Central memory CD4-positive, alpha-beta T cell (primary cell): ENCODE results near the gene DOCK8.
A peak's percentile ranks its signal among the peaks of the same experiment; 100 is the strongest.

ENCODE experiments used
- DNase-seq: peaks from one replicate; pipeline ENCODE4 v3.0.0; 2022

The DOCK8 gene

DNA sequence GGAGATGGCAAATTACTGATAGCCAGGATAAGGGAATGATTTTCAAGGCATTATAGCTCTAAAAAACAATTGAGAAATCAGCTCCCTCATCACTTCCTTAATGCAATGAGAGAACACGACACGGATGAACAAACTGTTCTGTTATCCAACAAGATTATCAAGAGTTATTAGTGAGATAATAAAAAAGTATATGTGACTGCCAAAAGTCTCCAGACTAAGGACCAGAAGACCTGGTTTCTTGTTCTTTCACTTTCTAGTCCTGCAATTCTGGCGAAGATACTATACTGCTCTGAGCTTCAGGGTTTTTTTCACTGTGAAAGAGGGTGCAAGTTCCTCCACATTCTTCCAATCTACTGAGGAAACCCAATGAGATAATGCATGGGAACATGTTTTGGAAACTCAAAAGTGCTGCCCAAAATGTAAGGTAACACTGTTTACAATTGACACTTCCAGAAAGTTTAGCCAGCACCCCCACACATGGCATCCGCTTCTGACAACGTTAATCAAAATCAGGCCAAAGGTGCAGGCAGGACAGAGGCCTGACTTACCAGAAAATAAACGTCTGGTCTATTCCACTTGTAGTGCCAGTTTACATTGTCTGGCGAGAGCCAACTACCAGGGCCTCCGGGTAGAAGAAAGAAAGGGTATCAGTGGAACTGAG, 254.2 kb downstream of the DOCK8 start:
- DNase-seq: no peak

DNA sequence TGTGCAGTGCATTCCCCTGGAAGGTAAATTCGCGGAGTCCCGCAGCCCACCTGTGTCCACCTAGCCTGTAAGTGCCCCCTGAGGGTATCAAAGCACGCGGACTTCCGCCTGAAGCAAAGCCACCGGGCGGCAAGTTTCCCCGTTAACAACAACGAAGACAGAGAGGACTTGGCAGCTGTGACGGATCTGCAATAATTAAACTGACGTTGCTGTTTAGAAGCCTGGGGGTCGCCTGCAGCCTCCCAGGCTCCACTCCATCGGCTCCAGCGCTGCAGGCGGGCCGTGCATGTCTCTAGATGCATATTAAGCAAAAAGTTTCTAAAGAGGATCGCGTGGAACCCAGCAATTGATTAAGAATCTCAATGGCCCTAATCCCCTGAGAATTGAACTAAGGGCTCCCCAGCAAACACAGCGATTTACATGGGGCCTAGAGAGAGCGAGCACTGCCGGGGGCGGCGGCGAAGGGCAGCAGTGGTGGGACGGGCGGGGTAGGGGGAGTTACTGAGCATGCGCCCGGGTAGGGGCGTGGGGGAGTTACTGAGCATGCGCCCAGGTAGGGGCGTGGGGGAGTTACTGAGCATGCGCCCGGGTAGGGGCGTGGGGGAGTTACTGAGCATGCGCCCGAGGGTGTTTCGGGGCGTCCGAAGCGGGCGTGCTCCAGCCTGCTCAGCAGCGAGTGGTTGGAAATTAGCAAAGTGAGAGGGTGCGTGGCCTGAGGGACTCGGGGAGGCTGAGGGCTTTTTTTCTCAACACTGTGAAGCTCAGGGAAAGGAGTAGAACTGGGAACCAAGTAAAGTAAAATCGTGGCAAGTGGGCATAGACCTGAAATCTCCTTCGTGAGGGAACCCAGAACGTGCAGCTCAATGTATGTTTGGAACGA, 255.2 kb downstream of the DOCK8 start:
- peak; percentile 90 for DNase-seq

GRCh38 chr9:470552-471194, 256.0 kb downstream of the DOCK8 start:
- no peak for DNase-seq

DNA sequence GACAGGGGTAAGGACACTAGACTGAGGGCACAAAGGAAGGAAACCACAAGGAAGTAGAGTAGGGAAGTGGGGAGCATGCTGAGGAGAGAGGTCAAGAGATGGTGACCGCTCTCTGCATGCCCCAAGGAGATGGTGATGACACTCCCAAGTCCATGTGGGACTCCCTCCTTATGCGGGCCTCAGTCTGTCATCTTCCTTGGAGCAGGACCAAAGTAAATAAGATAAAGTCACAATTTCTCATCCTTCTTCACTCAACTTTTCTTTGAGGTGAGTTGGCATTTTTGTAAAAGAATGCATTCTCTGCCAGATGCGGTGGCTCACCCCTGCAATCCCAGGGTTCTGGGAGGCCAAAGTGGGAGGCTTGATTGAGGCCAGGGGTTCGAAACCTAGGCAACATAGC, 256.7 kb downstream of the DOCK8 start:
- DNase-seq: no peak

DNA sequence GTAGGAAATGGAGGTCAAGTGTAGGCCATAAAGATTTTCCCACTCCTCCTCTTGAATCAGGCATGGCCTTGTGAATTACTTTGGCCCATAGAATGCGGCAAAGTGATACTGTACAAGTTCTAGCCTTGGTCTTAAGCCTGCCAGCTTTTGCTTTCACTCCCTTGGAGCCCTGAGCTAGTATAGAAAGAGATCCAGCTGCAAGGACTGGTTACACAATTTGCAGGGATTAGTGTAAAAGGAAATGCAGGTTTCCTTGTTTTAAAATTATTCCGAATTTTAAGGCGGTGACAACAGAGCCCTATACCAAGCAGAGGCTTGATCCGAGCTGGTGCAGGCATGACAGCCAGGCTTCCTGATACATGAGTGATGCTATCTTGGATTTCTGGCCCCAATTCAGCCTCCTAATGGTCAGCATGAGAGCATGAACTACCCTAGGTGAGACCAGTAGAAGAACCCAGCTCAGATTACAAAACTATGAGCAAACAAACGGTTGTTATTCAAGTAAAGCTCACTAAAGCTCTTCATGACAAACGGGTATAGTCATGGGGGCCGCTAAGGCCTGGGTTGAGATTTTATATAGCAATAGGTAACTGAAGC, 257.9 kb downstream of the DOCK8 start:
- no peak for DNase-seq

DNA sequence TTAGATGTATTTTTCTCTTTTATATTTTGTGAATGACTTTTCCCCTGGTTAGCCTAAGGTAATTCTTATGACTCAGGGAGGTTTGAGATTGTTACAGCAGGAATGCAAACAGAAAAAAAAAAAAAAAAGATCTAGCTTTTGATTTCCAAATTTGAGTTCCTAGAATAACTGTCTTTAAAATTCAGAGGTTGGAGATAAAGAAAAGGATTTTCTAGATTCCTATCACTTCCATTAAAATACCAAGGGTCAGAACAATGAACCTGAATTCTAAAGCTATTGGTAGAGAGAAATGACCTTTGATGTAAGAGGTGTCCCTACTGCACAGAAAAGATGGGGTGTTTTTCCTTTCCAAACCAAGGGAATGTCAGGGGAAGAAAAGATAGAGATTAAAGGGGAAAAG, 262.5 kb downstream of the DOCK8 start:
- no peak for DNase-seq

DNA sequence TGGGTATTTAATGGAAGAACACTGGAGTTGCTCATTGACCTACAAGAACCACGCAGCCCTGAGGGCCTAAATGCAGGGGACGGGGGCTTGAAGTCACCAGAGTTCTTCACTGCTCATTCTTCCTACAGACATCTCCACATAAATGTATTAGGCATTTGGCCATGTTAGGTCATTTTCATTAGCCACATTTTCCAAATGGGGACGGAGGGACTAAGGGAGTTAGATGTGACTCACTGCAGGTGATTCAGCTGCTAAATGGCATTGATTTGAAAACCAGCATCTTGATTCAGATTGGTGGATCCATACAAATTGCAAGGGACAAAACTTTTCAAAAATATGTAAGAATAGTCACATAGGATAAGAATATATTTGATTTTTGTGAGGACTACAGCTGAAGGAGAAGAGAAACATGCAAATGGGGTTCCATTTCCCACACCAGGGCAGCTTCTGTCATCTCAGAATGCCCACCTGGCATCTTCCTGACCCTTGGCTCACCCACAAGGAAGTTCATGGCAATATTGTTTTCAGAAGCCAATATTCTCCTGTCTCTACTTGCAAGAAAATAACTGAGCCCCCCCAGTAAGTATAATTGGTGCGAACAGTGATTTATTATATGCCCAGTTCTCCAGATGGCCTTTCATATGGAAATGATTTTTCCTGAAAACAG, 264.8 kb downstream of the DOCK8 start:
- DNase-seq: no peak

DNA sequence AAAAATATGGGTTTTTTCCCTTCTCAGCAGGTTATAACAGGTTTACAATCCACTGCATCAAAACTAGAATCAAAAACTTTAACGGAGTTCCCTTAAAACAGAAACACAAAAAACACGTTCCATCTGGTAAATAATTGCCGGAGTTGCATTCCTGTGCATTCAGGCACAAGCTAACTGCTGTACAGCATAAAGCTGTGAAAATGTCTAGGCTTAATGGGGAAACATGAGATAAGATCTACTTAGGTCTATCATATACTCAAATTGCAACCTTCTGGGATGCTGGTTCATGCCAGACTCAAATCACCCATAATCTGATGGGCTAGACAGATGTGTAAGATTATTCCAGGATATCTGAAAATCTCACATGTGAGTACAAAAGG, 265.3 kb downstream of the DOCK8 start:
- no peak for DNase-seq

GRCh38 chr9:482739-483138, 268.1 kb downstream of the DOCK8 start:
- DNase-seq: no peak

DNA sequence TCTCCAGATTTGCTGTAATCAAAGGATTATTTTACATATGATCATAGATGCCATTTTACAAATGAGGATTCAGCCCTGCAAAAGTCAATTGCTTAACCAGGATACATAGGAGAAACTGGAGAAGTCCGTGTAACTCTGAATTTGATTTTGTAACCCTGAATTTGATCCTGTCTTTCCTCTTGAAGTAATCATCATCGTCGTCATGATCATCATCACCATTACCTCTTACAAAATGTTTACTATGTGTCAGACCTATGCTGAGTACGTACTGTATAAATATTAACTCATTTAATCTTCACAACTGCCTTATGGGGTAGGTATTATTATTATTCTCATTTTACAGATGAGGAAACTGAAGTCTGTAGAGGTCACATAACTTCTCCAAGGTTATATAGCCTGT, 271.5 kb downstream of the DOCK8 start:
- no peak for DNase-seq

- DNase-seq: no peak
Observed at GRCh38 chr9:487429-487828, 272.8 kb downstream of the DOCK8 start.

DNA sequence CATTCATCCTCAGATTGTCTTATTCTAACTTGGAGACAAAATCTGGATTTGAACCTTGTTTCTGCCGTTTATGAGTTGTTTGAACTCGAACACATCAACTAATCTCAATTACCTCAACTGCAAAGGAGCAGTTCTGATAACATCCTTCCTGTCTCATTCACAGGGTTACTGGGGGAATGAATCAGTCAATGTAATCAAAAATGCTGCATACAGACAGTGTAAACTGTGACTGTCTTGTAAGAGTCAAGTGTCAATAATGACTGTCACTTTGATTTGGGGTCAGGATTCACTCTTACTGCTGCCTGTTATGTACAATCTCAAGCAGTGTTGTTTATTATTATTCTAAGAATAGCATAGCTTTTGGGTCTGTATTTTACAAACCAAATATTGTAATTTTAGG, 273.8 kb downstream of the DOCK8 start:
- DNase-seq: no peak

DNA sequence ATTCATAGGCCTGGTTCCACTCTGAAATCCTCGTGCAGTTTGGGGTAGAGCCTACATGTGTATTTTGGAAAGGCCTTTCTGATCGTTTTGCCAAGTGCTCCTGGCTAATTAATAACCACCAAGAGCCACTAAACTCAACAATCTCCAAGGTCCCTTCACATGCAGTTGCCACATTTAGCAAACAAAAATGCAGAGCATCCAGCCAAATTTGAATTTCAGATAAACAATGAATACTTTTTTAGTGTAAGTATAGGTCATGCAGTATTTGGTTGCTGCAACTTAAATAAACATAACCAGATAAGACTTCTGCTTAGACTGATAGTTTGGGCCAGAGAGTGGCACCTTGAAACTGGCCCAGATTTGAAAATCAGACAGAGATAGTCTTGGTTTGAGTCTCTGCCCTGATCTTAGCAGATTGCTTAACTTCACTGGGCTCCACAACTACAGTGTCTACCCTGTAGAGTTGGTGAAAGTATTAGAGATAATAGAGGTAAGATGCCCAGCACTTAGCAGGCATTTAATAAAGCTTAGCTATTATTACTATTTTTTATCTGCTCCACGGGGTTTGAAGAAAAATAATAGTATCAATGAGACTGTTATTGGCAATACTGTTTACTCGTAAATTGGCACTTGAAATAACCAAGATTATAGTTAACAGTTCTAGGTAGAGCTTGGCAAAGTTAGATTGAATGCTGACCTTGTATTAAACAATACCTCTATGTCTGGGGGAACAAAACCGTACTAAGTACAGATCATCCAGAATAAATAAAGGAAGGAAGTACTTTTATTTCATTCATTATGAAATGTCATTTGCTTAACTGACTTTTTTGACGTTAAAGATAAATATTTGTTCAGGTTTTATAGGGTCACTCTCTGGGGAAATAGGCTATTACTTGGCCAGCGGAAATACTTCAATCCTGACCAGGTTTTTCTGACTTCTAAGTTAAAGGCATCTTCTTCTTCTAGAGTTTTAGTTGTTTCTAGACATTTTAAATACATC, 274.8 kb downstream of the DOCK8 start:
- DNase-seq: no peak

DNA sequence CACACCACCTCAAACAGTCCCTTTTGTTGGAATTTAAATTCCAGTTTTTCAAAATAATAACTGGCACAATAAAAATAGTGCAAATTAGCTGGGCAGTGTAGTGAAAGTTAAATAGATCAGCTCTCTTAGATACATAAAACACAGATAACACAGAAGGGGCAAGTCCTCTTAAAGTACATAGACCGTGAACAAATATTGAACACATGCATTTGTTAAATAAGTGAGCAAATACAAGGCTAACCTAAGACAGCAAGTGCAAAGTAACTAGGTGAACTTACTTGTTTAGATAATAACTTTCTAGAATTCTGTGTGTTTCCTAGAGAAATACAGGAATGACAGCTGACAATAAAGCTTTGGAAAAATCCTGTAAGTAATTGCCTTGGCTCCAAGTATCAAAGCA, 280.1 kb downstream of the DOCK8 start:
- DNase-seq: no peak

DNA sequence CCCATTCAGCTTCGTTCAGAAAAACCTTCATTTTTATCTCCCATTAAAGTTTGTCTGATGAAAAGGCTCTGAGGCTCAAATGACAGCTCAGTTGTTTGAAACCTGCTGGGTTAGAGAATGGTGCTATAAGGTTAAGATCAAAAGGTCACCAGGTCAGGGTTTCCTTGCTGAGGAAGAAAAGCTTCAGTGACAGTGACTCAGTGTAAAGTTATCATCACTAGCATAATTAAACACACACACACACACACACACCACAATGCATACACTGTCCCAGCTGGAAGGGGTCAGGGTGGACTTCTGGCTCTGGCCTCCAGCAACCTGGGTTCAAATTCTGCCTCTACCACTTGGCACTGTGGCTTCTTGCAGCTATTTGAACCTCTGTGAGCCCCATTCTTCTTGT, 281.1 kb downstream of the DOCK8 start:
- no peak for DNase-seq

DNA sequence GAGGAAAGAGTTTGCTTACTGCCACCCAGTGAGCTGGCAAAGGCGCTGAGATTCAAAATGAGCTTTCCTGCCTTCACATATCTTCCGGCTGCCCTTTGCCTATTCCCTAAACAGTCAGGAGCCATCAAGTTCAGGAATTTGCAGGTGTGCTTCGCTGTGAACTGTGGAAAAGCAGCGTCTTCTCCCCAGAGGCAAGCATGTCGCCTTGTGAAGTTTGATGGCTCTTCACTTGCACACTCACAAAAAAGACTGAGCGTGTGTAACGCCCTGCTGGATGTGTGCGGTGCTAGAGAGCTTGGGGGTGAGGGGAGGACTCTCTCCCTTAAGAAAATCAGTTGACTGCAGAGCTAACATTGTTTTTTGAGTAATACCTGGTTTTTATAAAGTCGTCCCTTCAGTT, 288.7 kb downstream of the DOCK8 start:
- no peak for DNase-seq

DNA sequence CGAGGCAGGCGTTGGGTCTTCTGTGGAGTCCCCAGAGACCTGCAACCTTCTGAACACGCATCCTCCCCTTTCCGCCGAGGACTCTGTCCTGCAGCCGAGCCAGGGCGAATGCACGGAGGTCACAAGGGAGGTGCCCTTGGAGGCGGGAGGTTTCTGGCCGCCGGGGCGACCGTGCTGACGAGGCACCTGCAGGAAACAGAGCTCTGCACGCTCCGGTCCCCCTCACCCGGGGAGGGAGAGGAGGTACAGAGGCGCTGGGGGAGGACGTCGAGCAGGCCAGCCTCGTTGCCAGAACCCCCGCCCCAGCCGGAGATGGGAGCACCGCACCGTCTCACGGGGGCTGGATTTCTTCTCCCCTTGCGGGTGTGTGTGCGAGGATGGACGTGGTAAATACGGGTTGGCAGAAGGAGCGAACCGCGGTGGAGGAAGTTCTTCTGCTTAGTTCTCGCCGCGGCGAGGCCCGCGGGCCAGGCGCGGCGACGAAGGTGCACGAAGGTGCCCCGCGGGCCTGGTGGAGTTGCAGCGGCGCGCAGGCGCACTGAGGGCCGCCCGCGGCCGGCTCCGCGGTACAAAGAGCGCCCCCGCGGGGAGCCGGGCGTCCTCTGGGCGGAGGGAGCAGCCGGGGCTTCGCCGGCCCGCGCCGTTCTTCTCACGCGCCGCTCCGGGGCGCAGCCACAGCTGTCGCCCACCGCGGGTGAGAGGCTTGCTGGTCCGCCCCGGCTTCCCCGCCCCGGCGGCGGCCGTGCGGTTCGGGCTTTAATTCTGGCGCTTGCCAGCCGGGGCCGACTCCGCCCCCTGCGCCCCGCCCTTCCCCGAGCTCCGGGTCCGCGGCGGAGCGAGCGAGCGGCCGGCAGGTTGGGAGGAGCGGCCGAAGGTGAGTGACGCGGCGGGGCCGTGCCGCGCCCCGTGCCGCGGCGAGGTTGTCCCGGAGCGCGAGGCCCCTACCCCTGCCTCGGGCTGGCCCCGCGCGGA, 289.5 kb downstream of the DOCK8 start, which contains the start of gene KANK1:
KANK1 (plus strand) TSS at position 815 of the 972 bp plus-strand sequence.
- peak; percentile 78 for DNase-seq

GRCh38 chr9:504921-505740, 290.5 kb downstream of the DOCK8 start:
- no peak for DNase-seq

DNA sequence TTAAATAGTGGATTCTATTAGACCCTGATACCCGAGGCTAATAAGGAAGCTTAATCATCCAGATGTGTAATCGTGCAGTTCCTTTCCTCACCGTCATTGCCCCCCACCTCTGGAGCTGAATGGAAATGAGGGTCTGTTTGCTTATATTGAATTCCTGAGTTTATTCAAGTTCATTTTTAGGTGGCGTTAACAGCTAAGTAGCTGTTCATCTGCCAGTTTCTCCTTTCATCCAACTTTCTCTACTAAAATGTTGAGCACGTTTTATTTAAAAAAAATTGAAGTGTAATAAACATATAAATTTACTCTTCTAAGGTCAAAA, 291.0 kb downstream of the DOCK8 start:
- DNase-seq: no peak

DNA sequence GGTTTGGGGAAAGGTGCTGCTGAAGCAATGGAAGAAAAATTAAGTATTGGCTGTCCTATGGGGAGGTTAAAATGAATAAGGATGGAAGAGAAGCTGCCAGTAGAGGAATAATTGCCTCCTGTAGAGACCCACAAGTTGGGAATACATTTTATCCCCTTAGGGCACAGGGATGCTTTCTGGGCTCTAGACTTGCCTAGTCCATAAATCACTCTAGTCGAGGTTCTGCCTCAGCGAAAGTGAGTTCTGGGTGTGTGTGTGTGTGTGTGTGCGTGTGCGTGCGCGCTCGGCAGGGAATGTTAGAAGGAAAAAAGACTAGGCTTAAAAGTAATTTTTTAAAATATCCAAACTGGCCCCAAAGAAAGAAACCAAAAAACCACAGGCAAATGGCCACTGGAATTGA, 291.6 kb downstream of the DOCK8 start:
- no peak for DNase-seq
